Measurements from ENCODE around the gene LLGL1.

DNA sequence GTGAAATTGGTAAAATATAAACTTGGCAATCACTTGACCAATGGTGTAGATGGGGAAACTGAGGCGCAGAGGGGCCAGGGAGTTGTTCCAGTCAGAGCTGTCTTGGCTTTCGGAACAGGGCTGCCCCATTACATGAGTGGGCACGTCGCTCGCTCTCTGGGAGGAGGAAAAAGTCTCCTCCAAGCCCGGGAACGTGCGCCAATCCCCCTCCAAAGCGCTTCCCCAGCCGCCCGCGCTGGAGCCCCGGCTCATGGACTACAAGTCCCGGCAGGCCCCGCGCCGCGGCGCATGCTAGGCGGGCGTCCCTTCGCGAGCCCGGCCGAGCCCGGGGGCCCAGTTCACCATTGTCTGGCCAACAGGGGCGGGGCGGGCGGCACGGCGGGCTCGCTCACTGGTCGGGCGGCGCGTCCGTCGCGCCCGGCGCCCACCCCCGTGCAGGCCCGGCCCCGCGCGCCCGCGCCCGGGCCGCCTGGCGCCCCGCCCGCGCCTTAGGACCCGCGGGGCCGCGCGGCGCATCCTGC, at the start of gene LLGL1:
- TF ChIP-seq, protein P1, sequence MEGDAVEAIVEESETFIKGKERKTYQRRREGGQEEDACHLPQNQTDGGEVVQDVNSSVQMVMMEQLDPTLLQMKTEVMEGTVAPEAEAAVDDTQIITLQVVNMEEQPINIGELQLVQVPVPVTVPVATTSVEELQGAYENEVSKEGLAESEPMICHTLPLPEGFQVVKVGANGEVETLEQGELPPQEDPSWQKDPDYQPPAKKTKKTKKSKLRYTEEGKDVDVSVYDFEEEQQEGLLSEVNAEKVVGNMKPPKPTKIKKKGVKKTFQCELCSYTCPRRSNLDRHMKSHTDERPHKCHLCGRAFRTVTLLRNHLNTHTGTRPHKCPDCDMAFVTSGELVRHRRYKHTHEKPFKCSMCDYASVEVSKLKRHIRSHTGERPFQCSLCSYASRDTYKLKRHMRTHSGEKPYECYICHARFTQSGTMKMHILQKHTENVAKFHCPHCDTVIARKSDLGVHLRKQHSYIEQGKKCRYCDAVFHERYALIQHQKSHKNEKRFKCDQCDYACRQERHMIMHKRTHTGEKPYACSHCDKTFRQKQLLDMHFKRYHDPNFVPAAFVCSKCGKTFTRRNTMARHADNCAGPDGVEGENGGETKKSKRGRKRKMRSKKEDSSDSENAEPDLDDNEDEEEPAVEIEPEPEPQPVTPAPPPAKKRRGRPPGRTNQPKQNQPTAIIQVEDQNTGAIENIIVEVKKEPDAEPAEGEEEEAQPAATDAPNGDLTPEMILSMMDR (IDR thresholded peaks at IDR 0.05), result no peak
- no peak for TF ChIP-seq POLR2A (IDR thresholded peaks at IDR 0.05)

Data from esophagus squamous epithelium (tissue), 4 donors.